C4-2B (cell line): ENCODE data around the gene C1R.

Source experiments
- H3K27ac ChIP-seq: fragments of 450-650 bp; 2 replicates; pipeline ENCODE4 v1.5.1; 2017
- CTCF ChIP-seq: fragments of 450-650 bp; conservative IDR thresholded peaks from 2 replicates; pipeline ENCODE4 v1.5.1; 2017; ENCODE audit warnings: mild to moderate bottlenecking
- ZFX ChIP-seq: fragments of 450-650 bp; IDR thresholded peaks from 2 replicates; pipeline ENCODE4 v1.6.1; 2017

The C1R gene

GRCh38 chr12:7081037-7081436 lies 11.2 kb downstream of the C1R start:
- H3K27ac ChIP-seq, result no peak overlapping the region

DNA sequence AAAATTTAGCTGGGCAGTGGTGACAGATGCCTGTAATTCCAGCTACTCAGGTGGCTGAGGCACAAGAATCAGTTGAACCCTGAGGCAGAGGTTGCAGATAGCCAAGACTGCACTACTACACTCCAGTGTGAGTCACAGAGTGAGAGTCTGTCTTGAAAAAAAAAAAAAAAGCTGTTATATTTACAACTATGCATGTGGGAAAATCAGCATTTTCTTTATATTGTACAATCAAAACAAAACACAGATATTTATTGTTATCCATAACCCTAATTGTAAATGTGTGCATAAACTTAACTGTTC lies 12.5 kb downstream of the C1R start:
- TF ChIP-seq ZFX (no peak), CTCF (no peak)
- H3K27ac ChIP-seq, result no peak overlapping the region

More at GRCh38 chr12:7081037-7081436, 11.2 kb downstream of the C1R start:
- TF ChIP-seq CTCF (no peak), ZFX (no peak)

- TF ChIP-seq CTCF (peak; percentile 35), ZFX (no peak)
- H3K27ac ChIP-seq, result no peak overlapping the region
Measured at GRCh38 chr12:7078163-7078562, 14.1 kb downstream of the C1R start.

DNA sequence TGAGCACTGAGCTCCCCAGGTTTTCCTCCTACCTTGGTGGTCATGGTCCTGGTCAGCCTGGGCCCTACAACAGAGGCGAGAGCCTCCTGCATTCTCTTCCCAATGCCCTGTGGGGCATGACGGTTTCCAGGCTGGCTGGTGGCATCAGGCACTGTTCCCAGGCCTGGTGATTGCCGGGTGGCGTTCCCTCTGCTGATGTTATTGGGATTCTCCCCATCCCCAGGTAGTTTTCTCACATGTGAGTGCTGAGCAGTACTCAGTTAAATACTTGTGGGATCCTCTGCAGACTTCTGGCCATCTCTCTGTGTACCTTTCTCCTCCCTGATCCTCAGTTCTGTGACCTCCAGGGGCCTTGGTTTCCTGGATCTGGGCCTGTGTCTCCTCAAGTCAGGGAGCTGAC lies 15.8 kb downstream of the C1R start:
- TF ChIP-seq CTCF (no peak), ZFX (no peak)
- H3K27ac ChIP-seq, result no peak overlapping the region

- no peak overlapping the region for H3K27ac ChIP-seq
- TF ChIP-seq CTCF (no peak), ZFX (no peak)
Measured at GRCh38 chr12:7075939-7076338, 16.3 kb downstream of the C1R start.

GRCh38 chr12:7075518-7075917 lies 16.7 kb downstream of the C1R start:
- H3K27ac ChIP-seq, result no peak overlapping the region
- TF ChIP-seq ZFX (no peak), CTCF (no peak)

DNA sequence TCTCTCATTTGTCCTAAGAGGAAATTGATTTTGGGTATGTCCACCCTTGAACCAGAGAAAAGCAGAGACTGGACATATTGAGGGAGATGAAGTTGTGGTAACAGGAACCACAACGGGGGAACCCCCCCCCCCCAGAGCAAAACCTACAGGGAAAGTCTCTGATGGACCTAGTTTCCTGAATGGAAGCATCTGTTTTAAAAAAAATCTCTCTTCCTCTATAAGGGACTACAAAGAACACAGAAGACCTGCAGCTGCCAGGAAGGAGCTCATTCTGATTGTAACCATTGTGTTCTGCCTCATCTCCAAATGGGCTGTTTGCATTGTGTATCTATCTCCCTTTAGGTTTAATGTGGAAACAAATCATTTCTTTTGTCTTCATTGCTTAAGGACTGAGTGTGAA lies 18.3 kb downstream of the C1R start:
- no peak overlapping the region for H3K27ac ChIP-seq
- no peak for TF ChIP-seq CTCF
- TF ChIP-seq ZFX, result no peak

GRCh38 chr12:7072554-7072953 lies 19.7 kb downstream of the C1R start:
- no peak overlapping the region for H3K27ac ChIP-seq
- TF ChIP-seq CTCF (no peak), ZFX (no peak)
